ENCODE measurements around the gene ALDH4A1. TPM values are rescaled to one million over a fixed set of nuclear protein-coding genes. Genes with fewer than 3 reads are reported as not detected.

ALDH4A1 gene
- total RNA-seq, 4 donors from 2014 or later = 25.0 to 33.0 (median 29.6) TPM

- WGBS = 47% methylated on average over 3 of the region's 4 CpGs
- Histone ChIP-seq H3K9me3 (no peaks in the 10 kb centered on the region), H3K4me3 (no peak overlapping the region), H3K27me3 (no peaks in the 10 kb centered on the region), H3K27ac (no peak overlapping the region), H3K36me3 (peaks cover 10% of the 10 kb centered on the region), H3K4me1 (peaks cover 56% of the 10 kb centered on the region)
- DNase-seq (ENCODE audit: low spot score in 2 of 2) = no peak
- no peak for TF ChIP-seq POLR2A (IDR thresholded peaks at IDR 0.05)
- no peak for TF ChIP-seq EP300 (IDR thresholded peaks at IDR 0.05)
- TF ChIP-seq POLR2AphosphoS5 (IDR thresholded peaks at IDR 0.05) = no peak
- TF ChIP-seq CTCF (IDR thresholded peaks at IDR 0.05) = no peak
Observed at GRCh38 chr1:18884419-18884717, 18.0 kb downstream of the ALDH4A1 start.

- Histone ChIP-seq H3K4me3 (no peak overlapping the region), H3K4me1 (peaks cover 58% of the 10 kb centered on the region), H3K9me3 (no peaks in the 10 kb centered on the region), H3K27me3 (no peaks in the 10 kb centered on the region), H3K36me3 (peaks cover 10% of the 10 kb centered on the region), H3K27ac (no peak overlapping the region)
- TF ChIP-seq POLR2AphosphoS5 (IDR thresholded peaks at IDR 0.05) (no peak), CTCF (IDR thresholded peaks at IDR 0.05) (peak; percentile 71 to 92)
- peak in 1 of 2 donors; percentile 83 for DNase-seq (ENCODE audit: low spot score in 2 of 2)
- WGBS = 71% methylated on average over 8 of the region's 14 CpGs
Observed at GRCh38 chr1:18883636-18884418, 18.5 kb downstream of the ALDH4A1 start.

GRCh38 chr1:18883079-18883478 lies 19.3 kb downstream of the ALDH4A1 start:
- Histone ChIP-seq H3K27me3 (no peaks in the 10 kb centered on the region), H3K4me1 (peaks cover 58% of the 10 kb centered on the region), H3K36me3 (peaks cover 7% of the 10 kb centered on the region), H3K9me3 (no peaks in the 10 kb centered on the region), H3K27ac (no peak overlapping the region), H3K4me3 (no peak overlapping the region)
- TF ChIP-seq EP300 (IDR thresholded peaks at IDR 0.05) (no peak), POLR2A (IDR thresholded peaks at IDR 0.05) (no peak), POLR2AphosphoS5 (IDR thresholded peaks at IDR 0.05) (no peak), CTCF (IDR thresholded peaks at IDR 0.05) (no peak)
- 90% methylated on average over 2 of the region's 23 CpGs for WGBS
- DNase-seq (ENCODE audit: low spot score in 2 of 2) = no peak

- Histone ChIP-seq H3K27ac (peak overlapping the region; percentile 59), H3K9me3 (no peaks in the 10 kb centered on the region), H3K36me3 (peaks cover 7% of the 10 kb centered on the region), H3K4me1 (peaks cover 58% of the 10 kb centered on the region), H3K4me3 (no peak overlapping the region), H3K27me3 (no peaks in the 10 kb centered on the region)
- no peak for DNase-seq (ENCODE audit: low spot score in 2 of 2)
- WGBS = 43% methylated on average over 8 of the region's 8 CpGs
- TF ChIP-seq CTCF (IDR thresholded peaks at IDR 0.05) = no peak
- TF ChIP-seq POLR2A (IDR thresholded peaks at IDR 0.05) = no peak
- no peak for TF ChIP-seq EP300 (IDR thresholded peaks at IDR 0.05)
- TF ChIP-seq POLR2AphosphoS5 (IDR thresholded peaks at IDR 0.05) = no peak
Observed at GRCh38 chr1:18882486-18882885, 19.9 kb downstream of the ALDH4A1 start.

- Histone ChIP-seq H3K27me3 (no peaks in the 10 kb centered on the region), H3K4me3 (no peak overlapping the region), H3K27ac (peak overlapping the region; percentile 59), H3K36me3 (peaks cover 7% of the 10 kb centered on the region), H3K4me1 (peaks cover 57% of the 10 kb centered on the region), H3K9me3 (no peaks in the 10 kb centered on the region)
- WGBS = 50% methylated on average over 22 of the region's 24 CpGs
- no peak for DNase-seq (ENCODE audit: low spot score in 2 of 2)
- TF ChIP-seq POLR2AphosphoS5 (IDR thresholded peaks at IDR 0.05) = no peak
- no peak for TF ChIP-seq POLR2A (IDR thresholded peaks at IDR 0.05)
- TF ChIP-seq EP300 (IDR thresholded peaks at IDR 0.05) = no peak
- no peak for TF ChIP-seq CTCF (IDR thresholded peaks at IDR 0.05)
Observed at GRCh38 chr1:18881642-18882431, 20.5 kb downstream of the ALDH4A1 start.
